ENCODE data around the gene NINJ1. TPM values are rescaled to one million over a fixed set of nuclear protein-coding genes. Genes with fewer than 3 reads are reported as not detected.
A peak's percentile ranks its signal among the peaks of the same experiment; 100 is the strongest.

The NINJ1 gene
- total and polyA plus RNA-seq, 2 donors (not counting 3 experiments of a cell fraction or from before 2014, with no cell fraction given), result 31.5 to 57.7 TPM

DNA sequence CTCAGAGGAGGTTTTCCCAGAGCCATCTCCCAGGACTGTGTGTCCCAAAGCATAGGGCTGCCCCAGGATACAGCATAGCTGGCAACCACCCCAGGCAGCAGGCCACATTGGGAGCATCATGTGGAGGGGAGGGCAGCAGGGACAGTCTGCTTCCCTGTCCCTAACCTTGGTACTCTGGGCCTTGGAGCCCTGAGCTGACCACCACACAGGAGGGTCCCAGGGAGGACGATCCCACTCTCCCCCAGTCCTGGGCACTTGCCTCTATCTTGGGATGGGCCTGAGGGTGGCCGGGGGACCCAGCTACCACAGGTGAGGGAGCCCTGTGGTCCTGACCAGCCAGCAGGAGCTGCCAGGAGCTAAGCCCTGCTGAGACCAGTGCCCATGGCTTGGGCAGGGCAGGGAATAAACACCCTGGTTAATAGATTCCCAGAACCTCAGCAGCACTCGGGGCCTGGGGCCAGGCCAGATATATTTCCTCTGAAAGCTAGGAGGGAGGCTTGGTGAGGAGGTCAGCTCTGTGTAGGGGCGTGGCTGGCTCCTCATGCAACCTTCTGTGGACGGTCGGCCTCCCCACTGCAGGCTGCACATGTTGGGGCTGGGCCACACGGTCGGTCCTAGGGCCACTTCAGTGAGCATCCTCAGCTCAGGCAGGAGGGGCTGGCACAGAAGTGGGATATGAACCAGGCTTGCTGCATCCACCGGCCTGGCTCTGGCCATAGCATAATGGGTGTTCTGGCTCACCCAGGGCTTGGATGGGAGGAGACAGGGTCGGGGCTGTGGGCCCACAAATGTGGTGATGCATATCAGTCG, 4.2 kb downstream of the NINJ1 start:
- H3K4me1 ChIP-seq (ENCODE audit: control insufficient read depth, extremely low read depth, insufficient read depth, low read length), result peaks cover 72% of the 10 kb centered on the region
- DNase-seq (ENCODE audit: low read depth, low spot score) (no peak), FAIRE-seq (no peak)
- peaks cover 13% of the 10 kb centered on the region for H3K79me2 ChIP-seq (ENCODE audit: control insufficient read depth, insufficient read depth, low read length)
- H3K9ac ChIP-seq (replicated peaks; ENCODE audit: extremely low read depth, insufficient read depth, low read length), result no peak overlapping the region
- H3K9me3 ChIP-seq (replicated peaks; ENCODE audit: control insufficient read depth, insufficient read depth, low read length), result no peaks in the 10 kb centered on the region
- H3K27ac ChIP-seq (ENCODE audit: insufficient read depth, low read depth, low read length), result peak overlapping the region; percentile 54
- CTCF ChIA-PET, result interaction anchor here (0.6 to 5.7 kb wide), 12 partner anchors 10 to 126 kb away, joined by 3 to 52 read pairs (median 4); partner anchors contain the start of gene CARD19
- POLR2A ChIA-PET, result interaction anchor here (0.7 to 1.8 kb wide), 3 partner anchors 10 to 437 kb away, joined by 3 to 9 read pairs (median 3); partner anchors contain the start of gene CARD19
- H2AFZ ChIP-seq (ENCODE audit: low read depth, low read length), result no peak overlapping the region
- TF ChIP-seq POLR2A (IDR thresholded peaks at IDR 0.05; ENCODE audit: low read depth, low read length), result no peak
- TF ChIP-seq FOS (IDR thresholded peaks at IDR 0.05; ENCODE audit: borderline replicate concordance, insufficient read depth, low read length), result no peak
- TF ChIP-seq EZH2 (IDR thresholded peaks at IDR 0.05; ENCODE audit: borderline replicate concordance, low read depth, low read length, severe bottlenecking), result no peak
- TF ChIP-seq MYC (IDR thresholded peaks at IDR 0.05; ENCODE audit: low read depth, low read length), result no peak
- TF ChIP-seq, protein P1, sequence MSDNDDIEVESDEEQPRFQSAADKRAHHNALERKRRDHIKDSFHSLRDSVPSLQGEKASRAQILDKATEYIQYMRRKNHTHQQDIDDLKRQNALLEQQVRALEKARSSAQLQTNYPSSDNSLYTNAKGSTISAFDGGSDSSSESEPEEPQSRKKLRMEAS (IDR thresholded peaks at IDR 0.05; ENCODE audit: insufficient read depth, insufficient read length), result no peak
- TF ChIP-seq GATA2 (IDR thresholded peaks at IDR 0.05; ENCODE audit: insufficient read depth, insufficient read length, low read depth, low read length), result no peak
- TF ChIP-seq JUN (IDR thresholded peaks at IDR 0.05; ENCODE audit: borderline replicate concordance, insufficient read depth, insufficient read length, low read depth), result no peak
- TF ChIP-seq, protein P2, sequence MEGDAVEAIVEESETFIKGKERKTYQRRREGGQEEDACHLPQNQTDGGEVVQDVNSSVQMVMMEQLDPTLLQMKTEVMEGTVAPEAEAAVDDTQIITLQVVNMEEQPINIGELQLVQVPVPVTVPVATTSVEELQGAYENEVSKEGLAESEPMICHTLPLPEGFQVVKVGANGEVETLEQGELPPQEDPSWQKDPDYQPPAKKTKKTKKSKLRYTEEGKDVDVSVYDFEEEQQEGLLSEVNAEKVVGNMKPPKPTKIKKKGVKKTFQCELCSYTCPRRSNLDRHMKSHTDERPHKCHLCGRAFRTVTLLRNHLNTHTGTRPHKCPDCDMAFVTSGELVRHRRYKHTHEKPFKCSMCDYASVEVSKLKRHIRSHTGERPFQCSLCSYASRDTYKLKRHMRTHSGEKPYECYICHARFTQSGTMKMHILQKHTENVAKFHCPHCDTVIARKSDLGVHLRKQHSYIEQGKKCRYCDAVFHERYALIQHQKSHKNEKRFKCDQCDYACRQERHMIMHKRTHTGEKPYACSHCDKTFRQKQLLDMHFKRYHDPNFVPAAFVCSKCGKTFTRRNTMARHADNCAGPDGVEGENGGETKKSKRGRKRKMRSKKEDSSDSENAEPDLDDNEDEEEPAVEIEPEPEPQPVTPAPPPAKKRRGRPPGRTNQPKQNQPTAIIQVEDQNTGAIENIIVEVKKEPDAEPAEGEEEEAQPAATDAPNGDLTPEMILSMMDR (IDR thresholded peaks at IDR 0.05; ENCODE audit: extremely low read depth in 1 of 2, insufficient read depth in 1 of 2, low read depth in 1 of 2, low read length in 2 of 2), result no peak
- no peak for TF ChIP-seq POLR2AphosphoS5 (IDR thresholded peaks at IDR 0.05; ENCODE audit: insufficient read depth, low read depth, low read length)
- H3K36me3 ChIP-seq (ENCODE audit: control insufficient read depth in 2 of 2, extremely low read depth in 1 of 2, insufficient read depth in 2 of 2, low read length in 2 of 2), result peaks cover 0 to 2% of the 10 kb centered on the region in 2 experiments
- intact Hi-C loops (cut with micrococcal nuclease) (loop anchor here (1.0 kb wide), 1 partner anchor 10 kb away; no protein-coding TSS in a partner anchor), dilution Hi-C loops (cut with MboI; ENCODE audit: extremely low pct_ligation_motif_present, low sequenced_read_pairs) (no loop called here)
- H4K20me1 ChIP-seq (replicated peaks; ENCODE audit: control insufficient read depth, extremely low read depth, insufficient read depth, low read length), result no peaks in the 10 kb centered on the region
- BruUV-seq (replicated peaks), result no TSS peak
- no peaks in the 10 kb centered on the region for H3K27me3 ChIP-seq (ENCODE audit: control insufficient read depth in 2 of 2, insufficient read depth in 2 of 2, low read length in 2 of 2)
- no peak overlapping the region for H3K4me3 ChIP-seq (replicated peaks in 1 of 3; ENCODE audit: insufficient read depth in 1 of 3, low read depth in 1 of 3, low read length in 3 of 3)
- no peaks in the 10 kb centered on the region for H3K9me1 ChIP-seq (replicated peaks; ENCODE audit: control insufficient read depth, extremely low read depth, insufficient read depth, low read length)
- no peak overlapping the region for H3K4me2 ChIP-seq (ENCODE audit: insufficient read depth, low read length)
